Measurements from ENCODE around the gene BCL6B. TPM values are rescaled to one million over a fixed set of nuclear protein-coding genes. Genes with fewer than 3 reads are reported as not detected.
"Not testable (repeated sequence)": the region's sequence is repeated elsewhere in the genome, so short reads cannot be mapped to it uniquely, and the experiment has no call there.

BCL6B gene
- total RNA-seq, 1 donor from 2014 or later, result not detected

DNA sequence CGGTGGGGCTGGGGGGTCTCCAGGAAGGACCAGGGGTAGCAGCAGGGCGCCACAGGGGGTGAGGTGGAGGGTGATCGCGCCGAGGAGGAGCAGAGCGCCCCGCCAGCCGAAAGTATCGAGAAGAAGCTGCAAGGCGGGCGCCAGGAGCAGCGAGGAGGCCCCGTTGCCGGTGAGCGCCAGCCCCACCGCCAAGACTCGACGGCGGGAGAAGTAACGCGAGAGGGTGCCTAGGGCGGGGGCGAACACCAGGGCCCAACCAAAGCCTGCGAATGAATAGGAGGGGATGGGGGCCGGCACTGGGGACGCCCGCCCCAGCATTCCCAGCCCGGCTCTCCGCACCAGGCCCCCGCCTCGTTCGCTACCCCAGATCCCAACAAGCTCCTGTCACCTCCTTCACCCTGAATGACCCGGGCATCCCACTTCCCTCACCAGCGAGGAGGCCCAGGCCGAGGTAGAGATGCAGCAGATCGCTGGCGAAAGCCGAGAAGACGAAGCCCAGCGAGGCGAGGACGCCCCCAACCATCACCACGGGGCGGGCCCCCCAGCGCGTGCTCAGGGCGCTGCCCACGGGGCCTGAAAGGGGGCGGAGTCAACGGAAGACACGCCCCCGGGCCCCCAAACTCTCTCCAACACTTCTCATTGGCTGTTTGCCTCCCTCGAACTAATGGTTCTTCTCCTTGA lies 19.8 kb downstream of the BCL6B start:
- no peak overlapping the region for H3K4me3 ChIP-seq (ENCODE audit: low read depth, low read length)
- DNase-seq (ENCODE audit: low read depth), result no peak
- TF ChIP-seq, protein P1, sequence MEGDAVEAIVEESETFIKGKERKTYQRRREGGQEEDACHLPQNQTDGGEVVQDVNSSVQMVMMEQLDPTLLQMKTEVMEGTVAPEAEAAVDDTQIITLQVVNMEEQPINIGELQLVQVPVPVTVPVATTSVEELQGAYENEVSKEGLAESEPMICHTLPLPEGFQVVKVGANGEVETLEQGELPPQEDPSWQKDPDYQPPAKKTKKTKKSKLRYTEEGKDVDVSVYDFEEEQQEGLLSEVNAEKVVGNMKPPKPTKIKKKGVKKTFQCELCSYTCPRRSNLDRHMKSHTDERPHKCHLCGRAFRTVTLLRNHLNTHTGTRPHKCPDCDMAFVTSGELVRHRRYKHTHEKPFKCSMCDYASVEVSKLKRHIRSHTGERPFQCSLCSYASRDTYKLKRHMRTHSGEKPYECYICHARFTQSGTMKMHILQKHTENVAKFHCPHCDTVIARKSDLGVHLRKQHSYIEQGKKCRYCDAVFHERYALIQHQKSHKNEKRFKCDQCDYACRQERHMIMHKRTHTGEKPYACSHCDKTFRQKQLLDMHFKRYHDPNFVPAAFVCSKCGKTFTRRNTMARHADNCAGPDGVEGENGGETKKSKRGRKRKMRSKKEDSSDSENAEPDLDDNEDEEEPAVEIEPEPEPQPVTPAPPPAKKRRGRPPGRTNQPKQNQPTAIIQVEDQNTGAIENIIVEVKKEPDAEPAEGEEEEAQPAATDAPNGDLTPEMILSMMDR (conservative IDR thresholded peaks at IDR 0.05; ENCODE audit: low read depth, low read length), result no peak

DNA sequence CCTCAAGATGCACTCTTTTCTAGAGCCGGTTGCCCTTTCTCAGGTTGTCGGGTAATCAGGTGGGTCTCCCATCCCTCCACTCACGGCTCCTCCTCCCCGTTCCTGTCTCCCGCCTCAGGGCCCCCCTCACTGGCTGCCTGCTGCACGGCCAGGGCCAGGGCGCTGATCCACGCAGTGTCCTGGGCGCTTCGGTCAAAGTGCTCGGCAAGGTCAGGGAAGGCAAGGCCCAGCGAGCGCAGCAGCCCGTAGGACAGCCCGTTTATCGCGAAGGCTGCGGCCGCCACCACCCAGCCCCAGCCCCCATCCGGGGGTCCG lies 20.3 kb downstream of the BCL6B start:
- TF ChIP-seq, protein P1 (conservative IDR thresholded peaks at IDR 0.05; ENCODE audit: low read depth, low read length), result no peak
- H3K4me3 ChIP-seq (ENCODE audit: low read depth, low read length), result peak overlapping the region; percentile 41

DNA sequence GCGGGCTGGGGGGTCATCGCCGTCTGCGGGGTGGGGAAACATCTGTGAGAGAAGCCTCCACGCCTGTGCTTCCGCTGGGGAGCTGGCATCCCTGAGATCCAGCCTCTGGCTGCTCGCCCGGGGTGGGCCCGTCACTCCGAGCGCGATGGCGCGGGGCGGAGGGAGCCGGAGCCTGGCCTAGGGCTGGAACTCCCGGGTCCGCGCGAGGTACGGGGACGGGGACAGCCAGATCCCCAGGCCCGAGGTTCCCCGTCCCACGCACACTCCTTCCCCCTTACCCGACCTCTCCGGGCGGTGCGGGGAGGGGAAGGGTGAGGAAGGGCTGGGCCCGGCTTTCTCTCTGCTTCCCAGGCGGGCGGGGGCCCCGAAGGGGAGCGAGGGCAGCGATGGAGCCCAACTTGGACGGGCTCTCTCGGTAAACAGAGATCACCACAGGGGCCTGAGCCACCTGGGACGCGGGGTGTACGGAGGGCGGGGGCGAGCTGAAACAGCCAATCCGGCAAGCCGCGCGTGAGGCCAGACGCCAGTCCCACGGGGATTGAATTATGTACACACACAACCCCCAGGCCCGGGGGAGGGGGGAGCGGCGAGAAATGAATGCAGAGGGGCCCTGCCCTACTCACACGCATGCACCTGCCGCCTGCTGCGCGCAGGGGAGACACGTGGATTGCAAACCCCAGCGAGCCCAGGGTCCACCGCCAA lies 20.8 kb downstream of the BCL6B start, which contains the start of gene SLC16A11:
TSS of gene SLC16A11 (minus strand) at position 596 of the 702 bp plus-strand sequence. CDS start at position 17, 579 bp downstream.
- TF ChIP-seq, protein P1 (conservative IDR thresholded peaks at IDR 0.05; ENCODE audit: low read depth, low read length), result no peak
- no peak for DNase-seq (ENCODE audit: low read depth)
- H3K4me3 ChIP-seq (ENCODE audit: low read depth, low read length), result peak within 1 kb of the TSS; percentile 41

More for the DNA sequence above, 20.3 kb downstream of the BCL6B start:
- no peak for DNase-seq (ENCODE audit: low read depth)

DNA sequence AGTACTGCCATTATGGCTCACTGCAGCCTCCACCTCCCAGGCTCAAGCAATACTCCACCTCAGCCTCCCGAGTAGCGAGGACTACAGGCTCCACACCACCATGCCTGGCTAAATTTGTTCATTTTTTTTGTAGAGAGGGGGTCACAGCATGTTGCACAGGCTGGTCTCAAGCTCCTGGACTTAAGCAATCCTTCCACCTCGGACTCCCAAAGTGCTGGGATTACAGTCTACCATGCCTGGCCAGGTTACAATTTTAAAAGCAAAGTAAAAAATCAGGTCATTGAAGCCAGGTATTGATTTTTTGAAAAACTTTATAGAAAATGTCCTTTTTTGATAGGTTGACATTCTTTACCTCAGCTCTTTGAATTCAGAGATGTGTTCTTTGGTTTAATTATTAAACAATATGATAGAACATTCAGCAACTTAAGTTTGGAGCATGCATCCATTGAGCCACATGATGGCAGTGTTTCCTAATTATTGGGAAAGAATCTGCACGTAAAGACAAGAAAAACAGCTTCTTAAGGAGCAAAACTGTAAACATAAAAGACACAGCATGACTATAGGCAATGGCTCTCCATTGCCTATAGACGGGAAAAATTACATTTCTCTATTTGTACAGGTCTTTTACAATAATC lies 22.8 kb downstream of the BCL6B start:
- no peak overlapping the region for H3K4me3 ChIP-seq (ENCODE audit: low read depth, low read length)
- no peak for DNase-seq (ENCODE audit: low read depth)
- TF ChIP-seq, protein P1 (conservative IDR thresholded peaks at IDR 0.05; ENCODE audit: low read depth, low read length), result peak; percentile 83

DNA sequence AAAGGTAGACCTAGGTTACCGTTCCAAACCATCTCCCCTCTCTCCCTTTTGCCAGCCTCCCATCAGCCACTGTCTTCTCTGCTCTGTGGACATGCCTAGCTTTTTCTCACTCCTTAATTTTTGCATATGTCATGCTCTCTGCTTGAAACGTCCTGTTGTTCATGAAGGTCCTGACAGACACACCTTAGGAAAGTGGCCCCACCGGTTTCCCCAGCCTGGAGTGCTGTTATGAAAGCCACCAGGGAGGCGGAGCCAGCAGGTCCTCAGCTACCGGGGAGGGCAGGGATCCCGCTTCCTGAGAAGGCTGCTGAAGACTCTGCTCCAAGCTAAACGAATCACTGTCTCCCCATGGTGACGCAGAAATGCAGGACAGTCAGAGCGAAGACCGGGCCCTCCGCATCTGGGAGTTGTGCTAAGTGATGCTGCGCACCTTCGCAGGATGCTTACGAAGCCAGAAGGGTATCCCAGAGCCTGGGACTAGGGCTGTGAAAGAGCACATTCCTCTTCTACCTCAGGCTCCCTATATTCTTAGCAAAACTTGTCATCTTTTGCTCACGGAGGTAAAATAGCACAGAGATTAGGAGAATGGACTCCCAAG lies 23.4 kb downstream of the BCL6B start:
- H3K4me3 ChIP-seq (ENCODE audit: low read depth, low read length), result peak overlapping the region; percentile 1
- TF ChIP-seq, protein P1 (conservative IDR thresholded peaks at IDR 0.05; ENCODE audit: low read depth, low read length), result no peak
- no peak for DNase-seq (ENCODE audit: low read depth)

DNA sequence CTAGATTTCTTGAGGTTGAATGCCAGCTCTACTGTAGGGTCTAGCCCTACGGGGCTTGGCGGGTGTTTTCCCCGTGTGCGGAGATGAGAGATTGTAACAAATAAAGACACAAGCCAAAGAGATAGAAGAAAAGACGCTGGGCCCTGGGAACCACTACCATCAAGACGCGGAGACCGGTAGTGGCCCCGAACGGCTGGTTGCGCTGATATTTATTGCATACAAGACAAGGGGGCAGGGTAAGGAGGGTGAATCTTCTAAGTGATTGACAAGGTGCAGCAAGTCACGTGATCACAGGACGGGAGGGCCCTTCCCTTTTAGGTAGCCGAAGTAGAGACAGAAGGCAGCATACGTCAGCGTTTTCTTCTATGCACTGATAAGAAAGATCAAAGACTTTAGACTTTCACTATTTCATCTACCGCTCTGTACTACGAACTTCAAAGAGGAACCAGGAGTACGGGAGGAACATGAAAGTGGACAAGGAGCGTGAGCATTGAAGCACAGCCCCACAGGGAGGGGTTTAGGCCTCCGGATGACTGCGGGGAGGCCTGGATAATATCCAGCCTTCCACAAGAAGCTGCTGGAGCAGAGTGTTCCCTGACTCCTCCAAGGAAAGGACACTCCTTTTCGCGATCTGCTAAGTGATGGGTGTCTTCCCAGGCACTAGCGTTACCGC lies 24.0 kb downstream of the BCL6B start:
- not testable (repeated sequence) for DNase-seq (ENCODE audit: low read depth)
- peak overlapping the region; percentile 1 for H3K4me3 ChIP-seq (ENCODE audit: low read depth, low read length)

DNA sequence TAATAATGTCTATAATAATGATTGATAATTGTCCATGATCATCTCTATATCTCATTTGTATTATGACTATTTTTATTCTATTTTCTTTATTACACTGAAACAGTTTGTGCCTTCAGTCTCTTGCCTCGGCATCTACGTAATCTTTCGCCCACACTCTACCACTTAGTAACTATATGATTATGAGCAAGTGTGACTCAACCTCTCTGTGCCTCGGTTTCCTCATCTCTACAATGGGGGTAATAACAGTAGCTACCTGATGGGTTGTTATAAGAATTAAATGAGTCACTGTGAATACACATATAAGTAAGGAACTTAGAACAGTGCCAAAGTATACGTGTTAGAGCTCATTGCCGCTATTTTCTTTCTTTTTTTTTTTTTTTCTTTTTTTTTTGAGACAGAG lies 24.7 kb downstream of the BCL6B start:
- no peak overlapping the region for H3K4me3 ChIP-seq (ENCODE audit: low read depth, low read length)
- no peak for DNase-seq (ENCODE audit: low read depth)

More for the DNA sequence above, 24.7 kb downstream of the BCL6B start:
- TF ChIP-seq, protein P1 (conservative IDR thresholded peaks at IDR 0.05; ENCODE audit: low read depth, low read length), result no peak

Measured in epithelial cell of proximal tubule (primary cell).